ENCODE results near the gene LPGAT1.

Gene LPGAT1

DNA sequence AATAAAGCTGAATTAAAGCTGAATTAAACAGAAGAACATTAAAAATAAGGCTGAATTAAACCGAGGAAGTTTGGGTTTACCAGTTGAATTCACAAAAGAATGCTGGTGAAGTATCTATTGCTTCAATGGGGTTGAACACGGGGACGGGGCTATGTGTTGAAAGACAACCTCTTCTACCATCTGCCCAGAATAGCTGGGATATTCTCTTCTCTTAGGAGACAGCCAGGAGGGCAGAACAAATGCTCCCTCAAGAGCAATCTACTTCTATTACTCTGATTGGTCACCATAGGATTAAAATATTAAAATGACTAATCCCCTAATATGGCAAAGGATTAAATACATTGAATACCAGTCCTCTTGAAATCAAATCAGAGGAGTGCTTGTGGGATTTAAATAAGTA, 68.4 kb downstream of the LPGAT1 start:
- DNase-seq (ENCODE audit: low spot score), result no peak

- no peak for DNase-seq (ENCODE audit: low spot score)
Observed at GRCh38 chr1:211761400-211761799, 69.2 kb downstream of the LPGAT1 start.

DNA sequence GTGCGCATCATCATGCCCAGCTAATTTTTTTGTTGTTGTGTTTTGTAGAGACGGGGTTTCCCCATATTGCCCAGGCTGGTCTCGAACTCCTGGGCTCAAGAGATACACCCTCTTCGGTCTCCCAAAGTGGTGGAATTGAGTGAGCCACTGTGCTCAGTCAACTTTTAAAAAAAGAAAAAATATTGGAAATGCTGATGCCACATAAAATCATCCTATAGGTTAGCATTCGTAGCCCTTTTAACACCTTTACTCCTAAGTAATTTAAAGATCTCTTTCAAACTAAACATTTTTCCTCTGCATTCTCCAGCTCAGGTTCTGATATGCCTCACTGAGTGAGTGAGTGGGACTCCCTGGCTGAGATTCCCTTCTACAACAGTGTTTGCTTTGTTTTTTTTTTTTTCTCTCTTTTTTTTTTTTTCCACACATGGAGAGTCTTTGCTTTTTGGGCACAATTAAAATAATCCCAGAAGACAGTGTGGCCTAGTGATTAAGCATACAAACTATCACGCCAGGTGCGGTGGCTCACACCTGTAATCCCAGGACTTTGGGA, 74.0 kb downstream of the LPGAT1 start:
- DNase-seq (ENCODE audit: low spot score), result no peak

GRCh38 chr1:211753649-211754251, 76.8 kb downstream of the LPGAT1 start:
- DNase-seq (ENCODE audit: low spot score), result no peak

GRCh38 chr1:211752951-211753486, 77.5 kb downstream of the LPGAT1 start:
- DNase-seq (ENCODE audit: low spot score), result no peak

DNA sequence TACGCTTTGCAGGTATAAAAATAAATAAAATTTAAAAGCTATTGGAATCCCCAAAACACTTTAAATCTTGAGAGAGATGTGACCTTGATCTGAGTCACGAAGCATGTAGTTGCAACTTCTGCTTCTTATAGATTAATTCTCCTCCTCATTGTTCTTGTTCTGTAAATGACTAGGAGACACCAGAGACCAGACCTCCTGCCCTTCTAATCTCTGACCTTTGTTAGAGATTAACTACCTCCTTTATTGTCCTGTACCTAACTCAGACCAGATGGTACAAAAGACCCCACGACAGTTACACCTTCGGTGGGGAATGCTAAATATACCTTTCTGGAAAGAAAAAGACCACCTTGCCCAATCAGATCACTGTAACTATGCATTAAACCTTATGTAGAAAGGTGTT, 78.2 kb downstream of the LPGAT1 start:
- no peak for DNase-seq (ENCODE audit: low spot score)

GRCh38 chr1:211751438-211751837, 79.1 kb downstream of the LPGAT1 start:
- no peak for DNase-seq (ENCODE audit: low spot score)

GRCh38 chr1:211750599-211750998, 80.0 kb downstream of the LPGAT1 start:
- DNase-seq (ENCODE audit: low spot score), result no peak

DNA sequence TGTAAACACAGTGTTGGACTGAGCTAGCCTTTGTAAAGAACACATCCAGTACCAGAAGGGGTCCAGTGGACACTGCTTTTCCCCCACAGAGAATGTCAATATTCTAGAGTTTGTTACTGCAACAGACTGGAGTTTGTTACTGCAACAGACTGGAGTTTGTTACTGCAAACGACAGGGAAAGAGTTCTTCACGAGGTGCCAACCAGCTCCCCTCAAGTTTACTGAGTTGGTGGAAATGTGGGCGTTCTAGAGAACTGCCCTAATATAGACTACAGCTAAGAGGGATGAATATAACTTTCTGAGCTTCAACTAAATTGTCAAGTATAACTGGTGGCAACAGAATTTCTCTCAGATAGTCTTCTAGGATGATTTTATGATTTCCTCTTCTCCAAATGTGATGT, 81.3 kb downstream of the LPGAT1 start:
- DNase-seq (ENCODE audit: low spot score), result no peak

DNA sequence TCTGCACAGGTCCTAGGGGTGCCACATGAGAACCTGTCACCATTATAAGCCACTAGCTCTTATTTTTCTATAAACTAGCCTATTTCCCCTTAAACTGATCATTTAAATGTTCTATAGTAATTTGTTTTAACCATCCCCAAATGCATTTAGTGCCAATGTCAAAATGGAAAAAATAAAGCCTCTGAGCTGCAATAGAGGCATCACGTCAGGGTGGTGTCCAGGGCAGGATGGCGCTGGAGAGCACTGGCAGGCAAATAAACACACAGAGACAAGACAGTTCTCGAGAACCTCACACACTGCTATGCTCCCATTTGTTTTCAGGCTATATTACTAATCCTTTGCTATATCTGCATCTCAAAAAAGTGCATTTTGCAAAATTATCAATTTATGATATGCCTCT, 81.8 kb downstream of the LPGAT1 start:
- no peak for DNase-seq (ENCODE audit: low spot score)

DNA sequence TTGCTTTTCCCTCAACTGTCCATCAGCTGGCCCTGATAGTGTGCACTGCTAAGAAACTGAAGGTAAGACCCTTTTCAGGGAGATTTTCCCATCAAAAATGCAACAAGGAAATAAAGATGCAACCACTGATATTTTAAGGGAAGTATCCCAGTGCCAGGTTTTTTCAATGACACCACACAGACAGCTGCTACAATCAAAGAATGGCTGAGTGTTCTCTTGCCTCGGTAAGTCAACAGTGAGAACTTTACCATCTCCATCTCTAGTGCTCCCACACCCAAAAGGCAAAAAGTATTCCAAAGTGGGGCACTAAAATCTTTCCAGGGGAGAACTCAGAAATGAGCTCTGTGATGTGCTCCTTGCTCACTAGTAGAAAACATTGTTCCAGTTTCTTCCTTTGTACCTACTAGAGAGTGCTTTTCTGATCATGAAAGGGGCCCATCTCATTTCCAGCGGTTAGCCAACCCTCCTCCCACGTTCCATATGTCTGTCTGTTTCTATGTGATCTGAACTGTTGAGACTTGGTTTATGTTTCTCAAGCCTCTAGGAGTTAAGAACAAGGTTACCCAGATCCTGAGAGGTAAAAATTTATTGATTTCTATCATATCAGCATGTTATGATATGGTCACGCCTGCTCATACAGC, 87.6 kb downstream of the LPGAT1 start:
- DNase-seq (ENCODE audit: low spot score), result no peak

DNA sequence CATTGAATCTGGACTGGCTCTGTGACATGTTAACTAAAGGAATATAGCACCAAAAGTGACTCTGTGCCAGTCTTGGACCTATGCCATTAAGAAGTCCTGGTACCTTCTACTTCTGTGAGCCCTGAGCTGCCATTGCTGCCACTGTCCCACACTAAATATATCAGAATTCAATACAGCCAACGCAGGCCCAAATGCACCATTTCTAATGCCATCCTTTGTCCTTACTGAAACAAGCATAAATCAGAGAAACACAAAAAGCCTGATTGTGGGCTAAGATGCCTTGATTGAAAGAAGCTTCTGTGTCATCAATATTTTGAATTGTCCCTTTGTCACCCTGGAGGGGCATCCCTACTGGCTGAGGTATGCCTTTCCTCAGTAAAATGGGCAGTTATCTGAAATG, 88.3 kb downstream of the LPGAT1 start:
- no peak for DNase-seq (ENCODE audit: low spot score)

DNA sequence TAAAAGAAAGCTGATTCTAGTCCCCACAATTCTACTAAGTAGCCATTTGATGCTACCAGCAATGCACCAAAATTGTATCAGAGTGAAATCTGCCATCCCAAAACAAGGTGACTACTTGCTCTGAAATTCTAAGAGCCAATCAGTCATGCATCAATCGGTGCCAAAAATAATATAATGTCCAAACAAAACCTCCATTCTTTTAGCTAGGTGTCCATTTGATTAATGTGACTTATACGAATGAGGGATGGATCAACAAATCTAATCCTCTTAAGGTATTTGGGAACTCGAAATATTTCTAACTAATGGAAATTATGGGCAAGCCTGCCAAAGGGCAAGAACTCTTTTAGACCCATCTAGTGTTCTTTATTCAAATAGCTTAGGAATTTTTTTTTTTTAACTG, 88.8 kb downstream of the LPGAT1 start:
- DNase-seq (ENCODE audit: low spot score), result no peak

GRCh38 chr1:211741116-211741515, 89.4 kb downstream of the LPGAT1 start:
- no peak for DNase-seq (ENCODE audit: low spot score)

DNA sequence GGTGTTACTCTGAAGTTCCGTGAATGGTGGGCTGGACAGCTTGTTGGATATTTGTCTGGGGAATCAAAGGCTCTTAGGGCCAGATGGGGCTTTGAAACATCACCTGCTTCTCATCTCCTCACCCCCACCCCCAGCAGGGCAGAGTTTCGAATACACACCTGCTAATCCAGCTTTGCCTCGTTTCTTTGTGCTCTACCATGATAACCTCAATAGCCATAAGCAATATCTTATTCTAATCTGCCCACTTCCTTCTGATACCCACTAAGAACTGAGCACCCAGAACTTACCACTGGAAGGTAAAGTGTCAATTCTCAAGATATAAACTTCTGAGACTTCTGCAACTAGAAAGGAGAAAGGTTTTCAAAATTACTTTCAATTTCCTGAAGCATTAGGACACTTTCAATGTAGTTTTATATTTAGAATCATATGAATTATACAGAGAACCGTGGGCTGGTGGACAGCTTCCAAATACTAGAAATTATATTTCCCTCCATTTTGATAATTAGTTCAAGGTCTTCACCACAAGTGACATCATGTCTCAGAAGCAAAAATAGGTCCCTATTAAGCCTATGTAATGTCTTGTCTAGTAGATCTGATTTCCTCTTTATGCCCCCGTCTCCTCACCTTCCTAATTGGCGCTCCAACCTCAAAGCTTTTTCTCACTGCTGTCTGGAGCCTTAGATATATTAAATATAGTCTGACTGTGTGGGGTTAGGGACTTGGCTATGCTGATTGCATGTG, 90.7 kb downstream of the LPGAT1 start:
- no peak for DNase-seq (ENCODE audit: low spot score)

DNA sequence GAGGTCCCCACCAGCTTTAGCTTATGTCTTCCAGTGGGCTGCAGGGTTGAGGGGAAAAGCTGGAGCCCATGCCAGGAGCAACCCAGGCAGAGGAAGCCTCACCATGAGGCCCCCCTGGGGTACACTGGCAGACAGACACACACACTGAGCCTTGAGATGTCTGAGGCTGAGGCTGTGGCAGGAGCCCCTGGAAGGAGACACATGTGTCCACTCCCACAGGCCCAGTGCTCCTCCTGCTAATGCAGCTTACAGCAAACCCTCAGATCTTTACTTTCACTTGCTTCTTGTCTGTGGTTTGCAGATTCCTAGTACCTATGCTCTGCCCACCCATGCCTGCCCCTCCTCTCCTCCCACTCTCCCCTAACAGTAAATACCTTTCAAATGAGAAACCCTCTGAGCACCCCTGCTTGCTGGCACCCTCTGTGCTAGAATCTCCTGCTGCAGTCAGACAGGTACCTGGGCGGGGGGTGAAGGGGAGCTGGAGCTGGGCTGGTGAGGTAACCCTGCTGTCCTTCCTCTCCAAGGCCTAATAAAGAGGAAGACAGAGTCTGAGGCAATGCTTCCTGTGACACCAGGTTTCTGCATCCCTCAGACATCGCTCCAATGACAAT, 91.8 kb downstream of the LPGAT1 start:
- no peak for DNase-seq (ENCODE audit: low spot score)

DNA sequence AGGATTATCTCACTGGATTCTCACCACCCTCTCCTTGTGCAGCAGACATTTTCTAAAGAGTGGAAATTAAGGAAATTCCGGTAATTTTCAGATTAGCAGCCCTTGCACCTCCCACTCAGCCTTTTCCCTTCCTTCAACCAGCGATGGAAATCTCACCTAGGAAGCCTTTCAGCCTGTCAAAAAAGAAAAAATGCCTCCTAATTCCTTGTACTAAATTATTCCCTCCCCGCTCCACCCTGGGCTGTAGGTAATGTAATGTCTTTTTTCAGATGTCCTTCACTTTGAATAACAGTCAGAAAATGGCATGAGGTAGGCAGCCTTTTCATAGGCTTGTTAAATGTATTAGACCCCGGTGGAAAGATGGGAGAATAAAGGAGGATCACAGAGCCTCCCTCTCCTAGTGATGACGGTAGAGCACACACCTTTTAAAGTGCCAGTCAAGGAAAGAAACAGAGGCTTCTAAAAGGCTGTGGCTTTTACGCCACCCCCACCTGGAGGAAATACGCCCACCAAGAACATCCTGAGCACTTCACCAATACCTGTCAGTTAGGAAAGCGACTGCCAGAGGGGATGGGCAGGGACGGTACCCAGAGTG, 92.4 kb downstream of the LPGAT1 start:
- DNase-seq (ENCODE audit: low spot score), result no peak

DNA sequence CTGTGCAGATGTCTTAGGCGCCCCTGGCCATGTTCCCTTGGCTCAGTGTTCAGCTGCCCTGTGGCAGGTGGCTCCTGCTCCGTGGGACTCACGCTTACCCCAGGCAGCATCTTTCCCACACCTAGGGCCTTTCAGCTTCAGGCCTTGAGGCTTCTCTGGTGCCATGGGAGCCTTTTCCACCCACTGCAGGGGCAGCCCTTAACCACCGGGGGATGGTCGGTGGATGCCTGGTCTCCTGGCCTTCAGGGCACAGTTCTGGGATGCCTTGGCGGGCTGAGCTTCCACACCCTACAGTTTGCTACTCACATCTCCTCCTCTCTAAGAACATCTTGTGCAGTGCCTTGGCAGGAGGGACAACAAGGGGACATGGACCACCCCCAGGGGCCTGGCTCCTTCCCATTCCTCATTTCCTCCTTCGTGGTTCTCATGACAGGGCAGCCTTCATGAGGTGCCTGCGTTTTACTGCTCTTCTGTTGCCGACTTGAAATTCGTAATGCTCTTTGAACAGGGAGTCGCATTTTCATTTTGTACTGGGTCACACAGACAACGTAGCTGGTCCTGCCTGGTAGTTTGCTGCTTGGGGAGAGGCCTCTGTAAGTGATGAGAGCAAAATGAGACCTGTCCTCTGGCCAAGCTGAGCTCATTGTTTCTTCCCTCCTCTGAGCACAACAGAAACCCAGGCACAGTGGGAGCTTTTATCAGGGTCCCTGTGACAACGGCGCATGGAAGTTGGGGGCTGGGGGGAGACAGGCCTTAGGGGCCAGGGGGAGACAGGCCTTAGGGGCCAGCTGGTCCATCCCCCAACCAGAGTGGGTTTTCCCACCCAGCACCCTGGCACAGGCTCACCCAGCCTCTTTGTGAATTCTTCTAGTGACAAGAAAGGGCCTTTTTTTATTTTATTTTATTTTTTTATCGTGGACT, 93.2 kb downstream of the LPGAT1 start:
- DNase-seq (ENCODE audit: low spot score), result no peak

DNA sequence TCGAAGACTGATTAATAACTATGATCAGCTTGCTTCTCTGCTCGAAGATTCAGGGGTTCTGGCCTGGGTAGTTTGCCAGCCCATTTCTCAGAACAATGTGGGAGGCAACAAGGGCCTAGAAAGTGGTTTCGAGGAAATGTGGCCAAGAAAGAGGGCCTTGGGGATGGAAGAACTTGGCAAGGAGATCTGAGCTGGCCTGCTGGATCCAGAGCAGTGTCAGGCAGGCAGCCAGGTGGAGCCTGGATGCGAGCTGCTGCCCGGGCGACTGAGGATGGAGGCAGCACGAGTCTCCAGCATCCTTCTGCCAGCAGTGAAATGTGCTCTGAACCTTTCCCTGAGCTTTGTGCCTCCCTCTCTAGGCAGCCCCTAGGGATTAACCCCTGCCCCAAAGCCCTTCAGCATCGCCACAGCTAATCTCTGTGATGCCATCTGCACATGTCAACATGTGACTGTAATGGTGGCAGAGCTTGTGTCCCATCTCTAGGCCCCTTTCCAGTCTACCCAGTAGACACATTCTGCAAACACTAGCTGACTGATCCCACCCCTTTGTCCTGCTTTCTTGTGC, 94.1 kb downstream of the LPGAT1 start:
- DNase-seq (ENCODE audit: low spot score), result no peak

Measured in left forelimb (tissue), 1 donor.